ENCODE measurements around the gene IL1RAPL2.
"Not testable (repeated sequence)": the region's sequence is repeated elsewhere in the genome, so short reads cannot be mapped to it uniquely, and the experiment has no call there.

Gene IL1RAPL2

DNA sequence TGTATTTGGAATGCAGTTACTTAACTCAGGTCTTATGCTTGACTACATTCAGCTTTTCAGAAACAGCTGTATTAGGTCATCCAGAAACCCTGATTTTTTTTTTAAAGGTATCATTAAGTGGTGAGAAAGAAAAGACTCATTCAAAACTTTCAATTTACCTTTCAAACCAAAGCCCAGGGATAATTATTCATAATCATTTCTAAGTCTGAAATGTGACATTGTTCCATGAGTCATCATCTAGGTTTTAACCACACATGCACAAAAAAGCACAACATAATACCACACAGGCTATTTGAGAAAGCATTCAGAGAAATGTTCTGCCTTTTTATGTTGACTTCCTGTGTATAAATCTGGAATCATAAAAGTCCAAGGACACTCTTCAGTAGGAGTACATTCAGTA lies 288.2 kb downstream of the IL1RAPL2 start:
- DNase-seq (ENCODE audit: low read depth in 3 of 3): no peak

DNA sequence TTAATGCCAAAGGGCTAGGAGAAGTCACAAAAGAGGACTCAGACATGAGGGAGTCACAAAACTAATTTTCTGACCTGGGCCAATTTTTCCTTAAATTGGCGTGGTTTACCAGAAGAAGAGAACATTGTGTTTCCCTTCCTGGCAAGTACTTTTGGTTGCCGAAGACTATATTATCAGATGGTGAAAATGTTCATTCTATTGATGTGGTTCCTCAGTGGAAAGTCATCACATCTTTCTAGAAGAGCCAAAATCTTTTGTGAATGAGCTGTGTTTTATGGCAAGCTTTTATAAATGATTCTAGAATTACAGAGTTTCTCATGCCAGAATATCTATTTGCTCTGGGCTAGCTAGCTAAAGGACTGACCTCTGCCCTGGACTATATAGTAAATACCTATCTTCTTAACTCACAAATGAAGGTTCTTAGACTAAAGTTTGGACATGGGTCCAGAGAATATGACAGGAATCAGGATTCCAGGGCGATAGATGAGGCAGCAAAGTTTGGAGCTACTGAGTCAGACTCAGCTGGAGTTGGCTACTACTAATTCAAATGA lies 288.9 kb downstream of the IL1RAPL2 start:
- no peak for DNase-seq (ENCODE audit: low read depth in 3 of 3)

DNA sequence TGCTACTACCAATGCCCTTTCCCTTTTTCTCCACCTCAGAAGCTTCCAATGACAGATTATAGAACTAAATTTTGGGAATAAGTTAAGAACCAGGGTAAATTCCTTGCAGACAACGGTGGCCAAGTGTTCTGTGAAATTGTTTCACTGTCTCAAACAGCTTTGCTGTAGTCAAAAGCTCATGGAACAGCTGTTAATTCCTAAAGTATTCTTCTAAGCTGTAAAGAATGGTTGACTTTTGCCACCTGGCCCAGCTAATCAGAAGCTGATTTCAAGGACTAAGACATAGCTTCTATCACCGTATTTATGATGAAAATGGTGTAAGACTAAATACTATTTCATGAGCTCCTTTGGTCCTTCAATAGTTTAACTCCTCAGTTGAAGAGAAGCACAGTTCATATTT lies 297.5 kb downstream of the IL1RAPL2 start:
- no peak for DNase-seq (ENCODE audit: low read depth in 3 of 3)

DNA sequence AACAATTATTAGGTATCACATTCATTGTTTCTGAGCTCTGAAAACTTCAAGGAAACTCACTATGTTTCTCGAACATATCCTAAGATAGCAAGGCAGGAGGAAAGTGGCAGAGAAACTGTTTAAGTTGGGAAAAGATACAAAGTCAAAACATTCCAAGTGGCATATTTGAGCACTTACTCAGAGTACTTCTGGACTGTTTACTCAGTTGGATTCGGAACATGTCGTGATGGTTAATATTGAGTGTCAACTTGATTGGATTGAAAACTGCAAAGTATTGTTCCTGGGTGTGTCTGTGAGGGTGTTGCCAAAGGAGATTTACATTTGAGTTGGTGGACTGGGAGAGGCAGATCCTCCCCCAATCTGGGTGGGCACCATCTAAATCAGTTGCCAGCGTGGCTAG lies 298.3 kb downstream of the IL1RAPL2 start:
- no peak for DNase-seq (ENCODE audit: low read depth in 3 of 3)

DNA sequence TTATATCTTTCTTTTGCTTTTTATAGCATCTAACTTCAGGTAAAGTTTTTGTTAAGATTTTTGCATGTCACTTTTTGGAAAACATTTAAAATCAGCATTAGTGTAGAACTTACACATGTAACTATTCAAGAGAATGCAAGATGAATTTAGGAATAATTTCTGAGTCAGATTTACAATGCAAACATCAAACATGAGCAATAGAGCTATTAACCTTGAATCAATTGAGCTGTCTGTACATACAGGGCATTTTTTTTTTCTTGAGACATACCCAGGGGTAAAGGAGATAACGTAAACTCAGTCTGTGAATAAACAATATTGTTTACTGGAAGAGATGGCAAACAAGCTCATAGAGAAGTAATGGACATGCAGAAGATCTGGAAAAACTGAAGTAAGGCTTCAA lies 311.5 kb downstream of the IL1RAPL2 start:
- no peak for DNase-seq (ENCODE audit: low read depth in 3 of 3)

DNA sequence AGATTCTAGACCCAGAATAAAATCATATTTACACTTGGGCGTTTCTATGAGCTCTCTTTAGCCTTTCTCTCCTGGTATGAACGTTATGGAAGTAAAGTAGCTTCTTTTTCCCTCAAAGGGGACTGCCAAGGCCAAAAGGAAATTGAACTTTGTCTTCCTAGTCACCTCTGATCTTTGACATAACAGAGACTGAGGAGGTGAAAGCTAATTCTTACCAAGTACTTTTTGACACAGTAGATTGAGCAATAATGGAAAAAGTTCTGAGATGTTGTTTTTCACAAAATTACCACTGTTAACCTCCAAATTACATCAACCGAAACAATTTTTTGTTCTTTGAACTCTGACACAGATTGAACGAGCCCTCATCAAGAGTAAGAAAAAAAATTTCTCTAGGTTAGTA lies 336.1 kb downstream of the IL1RAPL2 start:
- DNase-seq (ENCODE audit: low read depth in 3 of 3): no peak

DNA sequence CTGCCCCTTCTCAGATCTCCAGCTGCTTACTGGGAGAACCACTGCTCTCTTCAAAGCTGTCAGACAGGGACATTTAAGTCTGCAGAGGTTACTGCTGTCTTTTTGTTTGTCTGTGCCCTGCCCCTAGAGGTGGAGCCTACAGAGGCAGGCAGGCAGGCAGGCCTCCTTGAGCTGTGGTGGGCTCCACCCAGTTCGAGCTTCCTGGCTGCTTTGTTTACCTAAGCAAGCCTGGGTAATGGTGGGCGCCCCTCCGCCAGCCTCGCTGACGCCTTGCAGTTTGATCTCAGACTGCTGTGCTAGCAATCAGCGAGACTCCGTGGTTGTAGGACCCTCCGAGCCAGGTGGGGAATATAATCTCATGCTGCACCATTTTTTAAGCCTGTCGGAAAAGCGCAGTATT lies 343.7 kb downstream of the IL1RAPL2 start:
- DNase-seq (ENCODE audit: low read depth in 3 of 3): not testable (repeated sequence)

DNA sequence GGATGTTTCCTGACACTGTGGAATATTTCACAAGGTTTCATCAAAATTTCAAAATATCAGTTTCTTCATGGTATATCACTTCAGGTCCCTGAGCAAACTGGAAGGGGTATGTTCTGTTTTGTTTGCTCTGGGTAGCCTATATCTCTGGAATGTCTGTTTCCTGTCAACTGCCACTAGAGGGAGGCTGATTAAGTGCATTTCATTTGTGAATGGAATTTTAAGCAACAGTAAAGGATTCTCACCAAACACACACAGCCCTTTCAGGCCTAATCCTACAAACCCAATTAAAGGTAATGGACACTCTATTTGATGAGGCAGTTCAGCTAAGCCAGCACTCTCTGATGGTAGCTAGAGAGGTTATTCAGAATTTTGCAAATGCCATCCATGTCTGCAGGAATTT lies 347.3 kb downstream of the IL1RAPL2 start:
- no peak for DNase-seq (ENCODE audit: low read depth in 3 of 3)

DNA sequence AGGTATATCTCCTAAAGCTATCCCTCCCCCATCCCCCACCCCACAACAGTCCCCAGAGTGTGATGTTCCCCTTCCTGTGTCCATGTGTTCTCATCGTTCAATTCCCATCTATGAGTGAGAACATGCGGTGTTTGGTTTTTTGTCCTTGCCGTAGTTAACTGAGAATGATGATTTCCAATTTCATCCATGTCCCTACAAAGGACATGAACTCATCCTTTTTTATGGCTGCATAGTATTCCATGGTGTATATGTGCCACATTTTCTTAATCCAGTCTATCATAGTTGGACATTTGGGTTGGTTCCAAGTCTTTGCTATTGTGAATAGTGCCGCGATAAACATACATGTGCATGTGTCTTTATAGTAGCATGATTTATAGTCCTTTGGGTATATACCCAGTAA lies 348.7 kb downstream of the IL1RAPL2 start:
- DNase-seq (ENCODE audit: low read depth in 3 of 3): not testable (repeated sequence)

DNA sequence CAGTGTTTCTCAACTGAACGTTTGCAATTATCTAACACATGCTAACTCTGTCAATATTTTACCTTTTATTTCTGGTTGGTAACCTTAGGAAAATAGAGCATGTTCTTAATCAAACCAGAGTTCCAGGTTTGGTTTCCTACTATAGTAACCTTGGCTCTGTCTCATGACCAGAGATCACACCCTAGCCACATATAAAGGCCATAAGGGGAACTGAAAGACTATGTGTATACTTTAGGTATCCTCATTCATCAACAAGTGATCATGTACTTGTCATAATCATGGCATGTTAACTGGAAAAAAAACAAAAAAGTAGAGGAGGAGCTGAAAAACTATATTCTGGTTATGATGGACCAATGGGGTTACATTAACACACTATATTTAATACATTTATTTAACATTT lies 352.1 kb downstream of the IL1RAPL2 start:
- no peak for DNase-seq (ENCODE audit: low read depth in 3 of 3)

DNA sequence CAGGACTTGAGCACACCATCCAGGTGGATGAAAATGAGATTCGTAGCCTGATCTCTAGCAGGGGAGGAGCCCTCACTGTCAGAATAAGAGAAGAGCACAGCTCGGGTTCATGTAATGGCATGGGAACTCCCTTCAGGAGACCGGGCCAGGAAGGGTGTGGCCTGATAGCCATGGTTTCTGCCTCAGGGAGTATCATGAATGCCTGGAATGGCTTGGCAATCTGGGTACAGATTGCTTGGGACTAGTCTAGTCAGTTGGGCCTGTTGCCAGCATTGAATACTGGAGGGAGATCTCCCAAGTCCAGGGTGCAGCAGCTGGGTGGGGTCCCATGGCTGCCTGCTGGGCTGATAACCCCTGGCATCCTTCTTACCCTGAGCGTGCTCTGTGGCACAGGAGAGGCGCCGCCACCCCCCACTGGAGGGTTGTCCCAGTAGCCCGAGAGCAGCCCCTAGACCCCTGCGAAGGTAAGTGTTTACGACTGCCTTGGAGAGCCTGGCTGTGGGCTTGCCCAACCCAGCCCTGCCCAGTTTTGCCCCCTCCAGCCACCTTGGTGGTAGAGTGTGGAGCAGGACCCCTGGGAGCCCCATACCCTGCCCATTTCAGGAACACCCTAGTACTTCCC lies 355.7 kb downstream of the IL1RAPL2 start:
- no peak for DNase-seq (ENCODE audit: low read depth in 3 of 3)

DNA sequence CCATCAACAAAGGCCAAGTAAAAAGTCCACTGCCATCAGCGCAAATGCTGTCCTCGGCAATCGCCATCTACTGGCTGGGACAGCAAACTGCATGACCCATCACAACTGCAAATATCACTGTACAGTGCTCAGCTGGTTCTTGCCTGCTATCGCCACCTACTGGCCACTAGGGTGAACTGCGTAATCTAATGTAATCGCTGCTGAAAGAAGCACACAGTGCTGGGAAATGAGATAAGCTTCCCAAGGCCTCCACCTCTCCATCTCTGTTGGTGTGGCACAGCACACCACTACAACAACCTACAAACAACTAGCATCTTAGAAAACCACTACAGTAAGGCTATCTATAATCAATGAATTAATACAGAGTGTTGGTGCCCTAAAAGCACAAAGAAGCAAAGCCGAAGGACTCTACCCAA lies 356.2 kb downstream of the IL1RAPL2 start:
- peak; percentile 8 to 15 (median 13) for DNase-seq (ENCODE audit: low read depth in 3 of 3)

DNA sequence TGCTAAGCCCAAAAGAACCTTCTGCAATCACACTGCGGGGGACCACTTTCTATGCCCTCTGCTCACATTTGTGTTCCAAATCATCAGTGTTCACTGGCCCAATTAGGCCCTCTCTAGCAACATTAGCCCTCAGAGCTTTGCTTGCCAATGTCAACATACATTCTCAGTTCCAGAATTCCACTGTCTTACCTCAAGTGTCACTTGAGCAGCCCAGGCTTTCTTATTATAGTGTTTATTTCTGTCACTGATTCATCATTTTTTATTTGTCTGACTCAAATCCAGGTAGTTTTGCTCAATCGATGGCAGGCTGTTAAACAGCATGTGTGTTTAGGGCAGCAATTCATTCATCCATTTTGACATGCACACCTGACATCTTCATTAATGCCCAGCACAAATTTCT lies 363.3 kb downstream of the IL1RAPL2 start:
- no peak for DNase-seq (ENCODE audit: low read depth in 3 of 3)

DNA sequence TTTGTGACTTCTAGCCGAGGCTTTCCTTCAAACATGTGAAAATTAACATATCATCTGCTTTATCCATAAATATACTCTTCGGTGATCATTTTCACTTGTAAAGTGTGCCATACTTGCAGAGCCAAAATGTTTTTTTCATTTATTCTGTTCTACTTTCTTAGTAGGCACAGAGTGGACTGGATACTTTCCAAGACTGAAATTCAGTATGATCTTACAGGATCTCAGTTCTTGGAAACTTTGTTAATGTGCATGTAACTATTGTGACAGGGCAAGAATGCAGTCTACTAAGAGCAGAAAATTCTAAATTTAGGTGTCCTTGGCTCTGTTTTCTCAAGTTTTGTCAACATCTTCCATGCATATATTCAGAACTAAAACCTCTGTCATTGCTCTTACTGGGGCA lies 369.6 kb downstream of the IL1RAPL2 start:
- no peak for DNase-seq (ENCODE audit: low read depth in 3 of 3)

DNA sequence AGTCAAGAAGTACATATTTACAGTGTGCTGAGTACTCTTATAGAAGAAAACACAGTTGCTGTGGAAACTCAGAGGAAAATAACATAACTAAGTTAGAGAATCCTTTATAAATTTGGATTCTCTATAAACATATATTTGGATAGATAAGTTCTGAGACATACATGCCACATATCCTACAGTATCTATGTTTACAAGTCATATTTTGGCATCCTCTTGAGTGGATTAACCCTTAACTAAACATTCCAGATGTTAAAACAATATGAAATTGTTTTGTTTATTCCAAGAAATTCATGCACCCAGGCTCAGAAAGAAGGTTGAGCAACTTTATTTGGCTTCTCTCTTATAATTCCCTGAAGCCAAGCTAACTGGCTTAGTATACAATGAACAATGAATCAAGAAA lies 387.3 kb downstream of the IL1RAPL2 start:
- DNase-seq (ENCODE audit: low read depth in 3 of 3): no peak

DNA sequence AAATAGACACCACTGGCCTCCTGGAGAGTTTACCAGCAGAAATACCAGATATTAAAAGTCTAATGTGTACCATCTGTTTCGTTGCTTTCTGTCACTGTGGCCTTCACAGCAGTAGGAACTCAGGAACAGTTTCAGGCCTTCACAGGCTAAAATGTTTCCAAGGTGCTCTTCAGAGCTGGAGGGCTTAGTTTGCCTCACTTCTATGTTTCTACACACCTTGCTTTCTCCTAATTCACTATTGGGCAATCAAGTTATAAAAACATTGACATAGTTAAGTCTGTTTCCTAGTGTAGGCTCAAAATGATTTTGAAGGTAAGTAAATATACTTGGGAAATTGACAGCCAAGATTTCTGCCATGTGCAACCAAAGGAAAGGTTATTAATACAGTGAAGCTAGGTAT lies 395.9 kb downstream of the IL1RAPL2 start:
- no peak for DNase-seq (ENCODE audit: low read depth in 3 of 3)

DNA sequence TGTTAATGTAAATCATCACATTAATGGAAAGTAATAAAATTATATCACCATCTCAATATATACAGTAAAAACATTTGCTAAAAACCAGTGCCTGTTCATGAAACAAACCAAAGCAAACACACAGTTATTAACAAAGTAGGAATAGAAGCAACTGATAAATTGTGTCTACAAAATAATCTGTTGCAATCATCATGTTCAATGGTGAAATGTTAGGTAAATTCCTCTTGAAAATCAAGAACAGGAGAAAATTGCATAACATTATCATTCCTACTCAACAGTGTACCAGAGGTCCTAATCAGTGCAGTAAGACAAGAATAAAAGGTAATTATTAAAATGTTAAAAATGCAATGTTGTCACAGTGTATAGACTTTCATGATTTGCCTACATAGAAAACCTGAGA lies 402.2 kb downstream of the IL1RAPL2 start:
- DNase-seq (ENCODE audit: low read depth in 3 of 3): no peak

DNA sequence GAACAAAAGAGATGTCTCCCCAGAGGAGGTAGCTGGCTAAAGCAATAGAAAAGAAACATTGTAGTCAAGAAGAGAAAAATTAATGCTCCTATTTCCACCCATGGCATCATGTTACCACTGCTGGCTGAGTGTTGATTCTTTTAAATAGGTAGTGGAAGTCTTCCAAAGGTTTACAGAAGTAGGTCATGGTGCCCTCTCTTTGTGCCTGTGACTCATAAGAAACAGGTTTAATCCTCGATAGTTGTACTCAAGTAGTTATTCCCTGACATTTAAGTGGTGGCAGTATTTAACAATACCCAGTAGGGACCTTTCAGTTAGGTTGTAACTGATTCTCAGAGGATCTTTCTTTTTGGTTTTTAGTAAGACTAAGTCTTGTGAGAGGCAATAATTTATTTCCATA lies 406.7 kb downstream of the IL1RAPL2 start:
- DNase-seq (ENCODE audit: low read depth in 3 of 3): no peak

DNA sequence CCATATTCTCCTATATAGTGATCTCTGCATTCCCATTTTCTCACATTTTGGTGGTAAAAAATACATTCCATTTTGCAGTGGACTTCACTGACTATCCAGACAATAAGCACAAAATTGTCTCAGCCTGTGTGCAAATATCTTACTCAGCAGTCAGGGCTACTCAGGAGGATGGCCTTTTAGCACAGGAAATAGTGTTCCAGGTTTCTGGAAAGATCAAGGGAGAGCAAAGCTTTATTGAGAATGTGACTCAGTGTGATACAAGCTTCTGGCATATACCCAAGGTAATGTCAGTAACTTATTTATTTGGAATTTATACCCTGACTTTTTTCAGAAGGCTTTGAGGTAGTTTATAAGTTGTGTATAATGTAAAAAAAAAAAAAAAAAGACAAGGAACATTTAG lies 421.1 kb downstream of the IL1RAPL2 start:
- no peak for DNase-seq (ENCODE audit: low read depth in 3 of 3)

DNA sequence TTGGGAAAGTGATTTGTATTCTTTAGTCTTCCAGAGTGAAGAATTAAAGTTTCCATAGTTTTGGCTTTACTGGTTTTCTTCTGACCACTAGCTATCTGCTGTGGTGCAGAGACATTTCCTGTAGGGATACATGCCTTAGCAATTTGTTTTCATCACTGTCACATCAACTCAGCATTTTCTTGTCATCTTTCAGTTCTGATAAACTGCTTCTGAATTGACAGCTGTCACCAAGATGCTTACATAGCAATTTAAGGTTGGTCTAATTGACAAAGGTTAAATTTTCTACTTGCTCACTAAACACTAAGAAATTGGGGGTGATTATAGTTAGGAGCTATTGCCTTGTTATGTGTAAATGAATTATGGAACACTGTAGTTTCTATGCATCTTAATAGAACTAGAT lies 422.0 kb downstream of the IL1RAPL2 start:
- DNase-seq (ENCODE audit: low read depth in 3 of 3): no peak

DNA sequence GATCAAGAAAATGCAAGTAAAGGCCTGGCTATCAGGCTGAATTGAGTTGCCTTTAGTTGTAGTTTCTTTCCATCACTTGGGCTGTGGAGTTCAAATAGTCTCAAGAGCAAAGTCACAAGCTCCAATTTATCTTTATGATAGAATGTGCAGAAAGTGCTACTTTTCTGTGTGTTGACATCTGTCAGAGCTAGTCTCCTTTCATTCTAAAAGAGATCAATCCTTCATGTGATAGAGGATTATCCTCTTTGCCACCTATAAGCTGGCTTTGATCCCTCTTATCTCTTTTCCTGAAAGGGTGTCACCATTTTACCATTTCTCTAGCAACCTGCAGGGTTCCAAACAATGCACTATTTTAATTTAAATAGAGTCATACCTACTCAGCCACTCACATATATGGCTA lies 429.5 kb downstream of the IL1RAPL2 start:
- DNase-seq (ENCODE audit: low read depth in 3 of 3): no peak

DNA sequence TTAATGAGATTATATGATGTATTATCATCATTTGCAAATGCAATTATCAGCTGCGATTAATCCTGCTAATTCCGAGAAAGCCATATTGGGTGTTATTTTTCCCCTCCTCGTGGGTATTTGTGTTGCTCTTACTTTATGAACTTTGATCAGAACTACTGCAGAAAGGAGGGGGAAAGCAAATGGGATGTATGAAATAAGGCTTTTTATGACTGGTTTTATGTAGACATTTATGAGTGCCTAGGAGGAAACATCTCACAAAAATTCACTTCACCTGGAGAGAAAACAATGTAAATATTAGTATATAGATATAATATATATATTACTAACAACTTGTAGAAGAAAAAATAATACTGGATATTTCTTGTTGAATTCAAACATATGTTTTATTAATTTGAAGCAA lies 440.1 kb downstream of the IL1RAPL2 start:
- no peak for DNase-seq (ENCODE audit: low read depth in 3 of 3)

DNA sequence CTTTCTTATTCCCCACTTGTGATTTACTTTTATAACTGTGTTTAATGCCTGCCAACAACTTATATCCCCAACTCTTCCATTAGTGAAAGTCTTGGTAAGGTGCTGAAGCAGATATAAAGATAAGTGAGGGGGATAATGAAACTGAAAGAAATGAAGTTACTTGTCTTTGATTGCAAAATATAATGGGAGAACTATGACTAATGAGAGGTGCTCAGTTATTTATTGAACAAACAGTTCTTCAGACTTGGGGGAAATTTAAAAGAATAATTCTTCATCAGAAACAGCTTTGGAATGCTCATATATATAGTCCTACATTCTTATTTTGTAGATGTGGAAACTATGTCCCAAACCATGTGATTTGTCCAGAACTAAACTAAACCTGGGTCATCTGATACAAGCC lies 441.0 kb downstream of the IL1RAPL2 start:
- DNase-seq (ENCODE audit: low read depth in 3 of 3): no peak

DNA sequence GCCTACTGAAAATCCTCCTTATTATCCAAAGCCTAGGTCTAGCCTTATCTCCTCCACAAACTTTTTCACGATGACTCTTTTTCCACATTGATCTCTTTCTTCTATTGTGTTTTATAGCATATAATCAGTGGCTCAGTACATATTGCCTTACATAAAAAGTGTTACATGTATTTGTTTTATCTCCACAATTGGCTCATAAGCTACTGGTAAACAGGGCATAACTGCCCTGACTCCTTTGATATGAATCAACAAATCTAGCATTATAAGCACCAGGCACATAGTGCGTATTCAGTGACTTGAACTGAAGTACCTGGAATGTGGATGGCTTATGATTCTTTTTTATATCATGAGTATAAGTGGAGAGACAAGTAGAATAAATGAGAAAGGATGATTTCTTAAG lies 447.7 kb downstream of the IL1RAPL2 start:
- DNase-seq (ENCODE audit: low read depth in 3 of 3): no peak

Data from stimulated activated CD4-positive, alpha-beta T cell treated with anti-CD3 and anti-CD28 coated beads, TNF-alpha, amount 100 ng/mL, for 4 hours (primary cell).